ENCODE data around the gene SLC24A5.

DNA sequence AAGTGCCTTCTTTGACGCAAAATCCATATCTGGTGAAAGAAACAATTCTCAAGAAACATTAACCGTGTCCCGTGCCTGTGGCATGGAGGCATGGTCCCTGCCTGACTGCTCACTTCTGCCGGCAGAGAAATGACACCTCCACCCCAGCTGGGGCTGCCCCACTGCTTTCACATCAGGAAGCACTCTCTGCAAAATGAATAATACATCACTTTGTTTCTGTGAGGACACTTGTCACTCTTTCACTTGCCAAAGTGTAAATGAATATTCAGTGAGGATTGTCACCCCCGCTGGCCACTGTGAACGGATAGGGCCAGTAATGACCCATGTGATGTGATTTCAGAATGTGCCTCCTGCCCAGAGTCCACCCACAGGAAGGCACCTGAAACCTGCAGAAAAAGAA, 31.1 kb upstream of the SLC24A5 start:
- TF ChIP-seq BCL11A (IDR thresholded peaks at IDR 0.05; ENCODE audit: low read depth, low read length) (no peak), MXI1 (IDR thresholded peaks at IDR 0.05; ENCODE audit: low read depth, low read length) (no peak)

All from GM12878 (cell line).